GM13977 (cell line): ENCODE data around the gene PRKAG2.

ENCODE experiments used
- DNase-seq: peaks from one replicate; pipeline ENCODE4 v3.0.0; 2012; ENCODE audit warnings: low spot score
- CTCF ChIP-seq: IDR thresholded peaks from 2 replicates; pipeline ENCODE4 v1.5.1; 2012; ENCODE audit warnings: mild to moderate bottlenecking, control low read depth; ENCODE audit not compliant: insufficient read depth; ENCODE audit errors: extremely low read depth, missing control alignments
- in situ Hi-C: fragments of 300-500 bp; cut with MboI; formaldehyde crosslinking; loops from one replicate; pipeline ENCODE4 v1.12.0; 2022; ENCODE audit warnings: low sequenced_read_pairs, low pct_unique_long_range_greater_than_20kb, mixed read lengths, inconsistent platforms; ENCODE audit not compliant: unreplicated experiment

Gene PRKAG2

GRCh38 chr7:151697515-151697895 is 179.4 kb downstream of the PRKAG2 start:
- in situ Hi-C loops: no loop called here
- TF ChIP-seq CTCF: no peak
- DNase-seq: no peak

GRCh38 chr7:151696721-151697514 is 180.0 kb downstream of the PRKAG2 start:
- no peak for DNase-seq
- in situ Hi-C loops: no loop called here
- no peak for TF ChIP-seq CTCF

- TF ChIP-seq CTCF: no peak
- DNase-seq: no peak
- in situ Hi-C loops: no loop called here
These were observed 180.9 kb downstream of the PRKAG2 start for GRCh38 chr7:151695951-151696541.

- in situ Hi-C loops: no loop called here
- DNase-seq: no peak
- no peak for TF ChIP-seq CTCF
These were observed 181.9 kb downstream of the PRKAG2 start for GRCh38 chr7:151694828-151695580.

GRCh38 chr7:151694441-151694827 is 182.5 kb downstream of the PRKAG2 start:
- in situ Hi-C loops: no loop called here
- no peak for TF ChIP-seq CTCF
- no peak for DNase-seq

- no peak for TF ChIP-seq CTCF
- DNase-seq: no peak
- in situ Hi-C loops: no loop called here
These were observed 183.8 kb downstream of the PRKAG2 start for GRCh38 chr7:151693140-151693539.
